Activated T-cell treated with anti-CD3 and anti-CD28 coated beads, Interleukin-2, amount 50 U/mL, for 1 hour (primary cell): Measurements from ENCODE around the gene POLK.

Experiments
- DNase-seq: peaks from one replicate; pipeline ENCODE4 v3.0.0-alpha.2; 2020

POLK gene

DNA sequence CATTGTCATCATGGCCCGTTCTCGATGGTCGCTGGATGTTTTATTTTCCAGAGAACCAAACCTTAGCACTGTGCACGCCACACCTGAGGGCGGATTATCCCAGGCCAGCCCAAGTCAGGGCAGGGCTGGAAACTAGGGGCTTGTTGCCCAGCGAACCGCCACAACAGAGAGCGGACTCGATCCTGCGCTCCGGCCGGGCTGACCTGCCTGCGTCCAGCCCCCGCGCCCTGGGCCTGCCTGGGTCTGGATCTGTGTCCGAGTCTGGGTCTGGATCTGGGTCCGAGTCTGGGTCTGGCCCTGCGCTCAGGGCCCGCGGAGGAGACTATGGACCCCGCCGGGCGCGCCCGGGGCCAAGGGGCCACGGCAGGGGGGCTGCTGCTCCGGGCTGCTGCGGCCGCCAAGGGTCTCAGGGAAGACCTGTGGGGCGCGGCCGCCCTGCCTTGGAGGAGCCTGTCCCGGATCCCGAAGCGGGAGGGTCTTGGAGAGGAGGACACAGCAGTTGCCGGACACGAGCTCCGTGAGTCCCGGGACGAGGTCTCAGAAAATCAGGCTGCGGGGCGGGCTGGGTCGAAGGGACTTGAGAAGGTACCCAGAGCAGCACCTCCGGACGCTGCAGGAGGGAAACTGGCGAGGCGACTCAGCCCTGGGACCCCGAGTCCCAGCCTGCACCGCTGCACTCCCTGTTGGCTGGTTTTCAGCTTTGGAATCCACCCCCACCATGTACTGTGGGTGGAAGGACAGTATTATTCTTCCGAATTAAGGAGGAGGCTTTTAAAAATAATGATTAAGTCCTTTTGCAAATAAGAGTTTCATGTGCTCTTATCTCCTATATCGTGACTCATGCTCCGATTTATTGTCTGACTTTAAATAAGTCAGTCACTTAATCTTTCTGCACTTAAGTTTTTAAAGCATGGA, 99.9 kb downstream of the POLK start, which contains the start of gene ANKDD1B:
TSS of gene ANKDD1B (plus strand) at position 143 of the 915 bp plus-strand sequence. CDS start at position 325, 182 bp downstream.
- DNase-seq, result no peak

DNA sequence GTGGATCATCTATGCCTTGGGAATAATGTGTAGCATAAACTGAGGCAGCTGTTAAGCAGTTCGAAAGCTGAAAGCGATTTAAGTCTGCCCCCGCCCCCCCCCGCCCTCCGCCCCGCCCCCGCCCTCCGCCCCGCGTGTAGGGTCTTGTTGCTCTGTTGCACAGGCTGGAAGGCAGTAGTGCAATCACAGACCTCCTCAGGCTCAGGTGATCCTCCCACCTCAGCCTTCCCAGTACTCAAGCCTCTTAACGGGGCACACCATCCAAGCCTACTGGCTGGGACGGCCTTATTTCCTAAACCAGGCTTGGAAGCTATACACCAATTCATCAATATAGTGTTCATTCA, 100.5 kb downstream of the POLK start:
- no peak for DNase-seq

DNA sequence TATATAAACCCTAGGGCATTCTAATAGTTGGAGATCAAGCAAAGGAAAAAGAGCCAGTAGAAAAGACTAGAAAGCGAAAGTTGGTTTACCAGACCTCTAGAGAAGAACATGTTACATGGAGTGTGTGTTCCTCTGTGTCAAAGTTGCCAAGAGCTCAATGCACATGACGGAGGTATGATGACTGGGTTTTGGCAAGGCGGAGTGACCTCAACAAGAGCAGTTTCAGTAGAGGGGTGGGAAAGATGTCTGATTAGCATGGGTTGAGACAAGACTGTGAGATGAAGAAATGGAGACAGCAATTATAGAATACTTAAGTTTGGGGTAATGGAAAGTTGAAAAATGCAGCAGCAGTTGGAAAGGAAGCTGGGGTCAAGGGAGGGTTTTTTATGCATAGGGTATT, 101.2 kb downstream of the POLK start:
- no peak for DNase-seq

DNA sequence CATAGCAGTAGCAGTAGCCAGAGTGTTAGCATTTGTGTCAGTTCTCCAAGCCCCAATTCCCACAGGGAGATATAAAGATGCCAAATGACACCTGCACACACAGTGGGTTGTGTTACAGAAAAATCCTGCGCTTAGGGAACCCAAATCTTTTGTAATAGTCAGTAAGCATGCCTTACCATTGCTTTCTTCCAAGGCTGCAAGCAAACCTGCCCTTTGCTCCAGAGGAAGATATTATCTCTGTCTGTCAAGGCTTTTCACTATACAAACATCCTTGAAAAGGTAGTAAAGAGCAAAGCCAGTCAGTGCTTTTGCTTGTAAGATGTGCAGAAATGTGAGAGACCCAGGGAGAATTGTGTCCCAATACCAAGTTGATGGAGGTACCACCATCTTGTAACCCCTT, 102.5 kb downstream of the POLK start:
- DNase-seq, result no peak

DNA sequence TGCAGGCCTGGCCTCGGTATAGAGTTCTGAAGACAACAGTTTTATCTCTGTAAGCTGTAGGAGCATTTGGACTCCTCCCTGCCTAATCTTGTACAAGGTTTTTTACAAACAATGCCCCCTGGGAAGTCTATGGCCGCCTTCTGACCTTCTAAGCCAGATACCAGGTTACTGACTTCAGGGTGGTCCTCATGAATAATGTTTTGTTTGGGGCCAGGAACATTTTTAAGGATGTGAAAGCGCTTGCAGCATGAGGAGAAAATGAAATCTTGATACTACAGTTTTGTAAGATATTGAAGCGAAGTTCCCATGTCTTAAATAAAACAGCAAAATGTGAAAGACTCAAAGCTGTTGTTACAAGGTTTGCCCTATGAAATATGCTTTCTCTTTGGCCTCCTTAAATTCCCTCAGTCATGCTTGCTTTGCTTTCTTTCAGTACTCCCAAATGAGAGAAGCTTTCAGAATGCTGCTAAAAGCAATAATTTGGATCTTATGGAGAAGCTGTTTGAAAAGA, 104.7 kb downstream of the POLK start:
- DNase-seq, result no peak

DNA sequence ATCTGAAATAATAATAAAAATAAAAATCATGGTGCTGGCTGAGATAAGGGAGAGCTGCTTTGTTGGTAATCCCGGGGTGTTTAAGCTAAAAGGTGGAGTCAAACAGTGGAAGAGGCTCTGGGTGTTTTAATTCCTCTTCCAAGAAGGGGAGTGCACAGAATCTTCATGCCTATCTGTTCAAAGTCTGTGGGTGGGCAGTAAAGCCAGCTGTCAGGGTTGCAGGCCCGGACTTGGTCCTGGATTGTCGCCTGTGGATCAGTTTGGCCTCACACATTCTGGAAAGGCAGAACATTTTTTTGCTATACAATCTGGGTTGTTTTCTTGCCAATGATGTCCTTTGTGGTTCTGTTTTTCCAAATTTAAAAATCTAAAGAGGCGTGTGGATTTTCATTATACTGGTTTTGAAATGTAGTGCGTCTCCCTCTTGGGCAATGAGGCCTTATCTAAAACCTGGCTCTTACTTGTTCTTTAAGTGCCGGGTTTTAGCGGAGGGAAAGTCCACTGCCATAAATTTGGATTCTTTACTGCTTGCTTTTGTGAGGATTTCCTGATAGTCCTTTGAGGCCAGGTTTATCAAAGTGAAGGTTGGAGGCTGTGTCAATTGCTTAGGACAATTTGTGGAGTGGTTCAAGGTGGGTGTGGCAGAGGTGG, 105.4 kb downstream of the POLK start:
- DNase-seq, result no peak

DNA sequence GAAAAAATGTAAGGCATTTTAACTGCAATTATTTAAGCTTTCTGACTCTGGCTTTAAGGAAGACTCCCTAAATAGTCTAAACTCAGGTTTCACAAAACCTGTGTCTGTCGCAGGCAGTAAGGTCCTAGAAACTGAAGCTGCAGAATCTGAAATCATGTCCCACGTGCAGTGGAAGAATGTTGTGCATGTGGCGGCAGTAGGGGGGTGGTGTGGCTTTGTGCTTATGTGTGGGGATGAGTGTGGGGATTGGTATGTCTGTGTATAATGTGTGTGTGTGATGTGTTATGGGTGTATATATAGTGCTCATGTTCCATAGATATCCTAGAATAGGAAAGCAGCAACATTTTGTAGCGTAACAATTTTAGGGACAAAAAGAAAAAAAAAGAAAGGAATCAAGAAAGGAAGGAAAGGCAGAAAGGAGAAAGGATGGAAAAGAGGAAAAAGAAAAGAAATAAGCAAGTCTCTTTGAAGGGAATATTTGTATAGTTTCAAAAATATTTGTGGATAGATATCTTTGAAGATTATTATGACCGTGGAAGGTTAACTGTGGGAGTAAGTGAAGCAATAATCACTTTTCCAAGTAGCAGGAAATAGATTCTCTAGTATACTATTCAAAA, 106.2 kb downstream of the POLK start:
- no peak for DNase-seq

DNA sequence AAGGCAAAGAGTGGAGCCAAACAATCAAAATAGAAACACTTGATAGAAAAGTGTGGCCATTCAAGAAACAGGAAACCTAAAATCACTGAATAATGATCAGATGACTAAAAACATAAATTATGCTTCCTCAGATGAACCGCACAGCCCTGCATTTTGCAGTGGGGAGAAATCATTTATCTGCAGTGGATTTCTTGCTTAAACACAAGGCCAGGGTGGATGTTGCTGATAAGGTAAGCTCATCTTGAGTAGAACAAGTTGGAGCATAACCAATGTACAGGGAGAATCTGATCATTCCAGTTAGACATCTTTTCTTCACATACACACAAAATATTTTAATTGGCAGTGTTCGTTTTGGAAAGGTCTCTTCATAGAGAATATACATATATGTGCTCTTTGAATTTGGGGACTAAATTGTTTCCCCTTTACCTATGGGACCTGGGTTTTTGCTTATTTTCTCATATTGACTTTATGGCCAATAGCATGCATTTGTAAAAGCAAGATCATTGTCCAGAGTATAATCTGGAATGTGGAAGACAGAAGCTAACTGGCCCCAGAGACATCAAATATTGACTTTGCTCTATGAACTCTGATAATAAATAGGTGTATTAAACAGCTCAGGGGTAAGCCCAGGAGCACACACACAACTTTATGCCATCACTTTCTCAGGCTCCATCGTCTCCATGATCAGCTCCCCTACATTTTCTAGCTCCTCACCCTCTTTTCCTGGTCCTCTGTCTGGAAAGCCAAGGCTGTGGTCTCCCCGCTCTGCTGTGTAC, 108.7 kb downstream of the POLK start:
- DNase-seq, result no peak

DNA sequence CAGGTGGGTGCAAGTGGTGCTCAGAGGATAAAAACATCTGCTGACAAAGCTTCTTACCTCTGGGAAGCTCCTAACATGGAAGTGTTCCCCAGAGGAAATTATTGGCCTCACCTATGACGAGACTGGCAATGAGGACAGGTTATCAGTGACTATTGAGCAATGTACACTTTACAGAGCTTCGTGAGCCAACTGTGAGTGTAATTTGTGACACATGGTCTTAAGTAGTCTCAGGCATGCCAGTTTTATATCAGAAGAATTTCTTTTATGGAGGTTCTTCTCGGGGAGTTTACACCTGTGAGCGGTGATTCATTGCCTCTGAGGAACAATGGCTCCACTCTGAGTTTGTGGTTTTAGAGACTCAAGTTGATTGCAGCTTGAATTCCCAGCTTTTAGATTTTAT, 110.9 kb downstream of the POLK start:
- DNase-seq, result no peak

DNA sequence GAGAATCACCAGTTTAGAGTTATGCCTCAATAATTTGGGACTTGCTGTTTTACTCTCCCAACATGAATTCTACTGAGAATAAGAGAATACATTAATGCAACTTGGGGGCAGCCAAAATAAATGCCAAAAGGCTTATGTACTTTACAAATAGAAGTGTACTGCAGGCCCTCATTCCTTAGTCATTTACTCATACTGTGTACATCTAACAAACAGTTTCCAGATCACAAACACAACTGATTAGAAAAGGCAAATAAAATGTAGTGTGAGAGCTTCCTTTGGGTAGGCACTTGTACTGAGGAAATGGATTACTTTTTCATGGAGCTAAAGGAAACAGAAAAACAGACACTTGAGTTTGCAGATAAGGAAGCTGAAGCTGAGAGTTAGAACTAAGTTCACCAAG, 112.2 kb downstream of the POLK start:
- DNase-seq, result no peak

DNA sequence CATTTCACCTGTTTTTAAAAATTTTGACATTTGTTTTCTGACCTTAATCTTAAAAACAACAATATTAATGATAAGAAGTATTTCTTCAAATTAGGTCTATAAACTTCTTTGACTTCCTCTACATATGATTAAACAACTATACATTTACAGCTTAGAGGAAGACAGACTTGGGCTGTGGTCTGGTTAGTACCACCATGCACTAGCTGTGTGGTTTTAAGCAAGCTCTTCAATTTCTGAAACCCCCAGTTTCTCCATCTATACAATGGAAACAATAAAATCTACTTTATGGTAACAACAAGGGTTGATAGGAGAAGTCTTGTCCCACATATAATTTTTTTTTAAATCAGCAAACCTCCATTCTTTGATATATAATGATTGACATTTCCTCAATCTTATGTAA, 115.3 kb downstream of the POLK start:
- DNase-seq, result no peak

DNA sequence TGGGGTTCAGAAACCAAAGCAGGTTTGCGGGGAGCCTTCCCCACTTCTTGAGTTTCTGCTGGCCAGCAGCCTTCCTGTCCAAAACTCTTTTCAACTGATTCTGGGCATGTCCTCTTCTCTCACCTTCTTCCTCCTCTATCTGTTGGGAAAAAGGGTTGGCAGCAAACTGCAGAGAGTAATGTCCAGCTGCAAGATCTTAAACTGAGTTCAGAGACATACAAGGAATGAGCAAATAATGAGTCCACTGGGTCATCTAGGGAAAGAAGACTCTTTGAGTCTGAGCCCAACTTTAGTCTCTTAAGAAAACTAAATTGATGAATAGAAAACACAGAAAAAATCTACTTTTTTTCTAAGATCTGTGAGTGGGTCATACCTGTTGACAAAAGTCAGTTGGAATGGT, 116.1 kb downstream of the POLK start:
- DNase-seq, result no peak

DNA sequence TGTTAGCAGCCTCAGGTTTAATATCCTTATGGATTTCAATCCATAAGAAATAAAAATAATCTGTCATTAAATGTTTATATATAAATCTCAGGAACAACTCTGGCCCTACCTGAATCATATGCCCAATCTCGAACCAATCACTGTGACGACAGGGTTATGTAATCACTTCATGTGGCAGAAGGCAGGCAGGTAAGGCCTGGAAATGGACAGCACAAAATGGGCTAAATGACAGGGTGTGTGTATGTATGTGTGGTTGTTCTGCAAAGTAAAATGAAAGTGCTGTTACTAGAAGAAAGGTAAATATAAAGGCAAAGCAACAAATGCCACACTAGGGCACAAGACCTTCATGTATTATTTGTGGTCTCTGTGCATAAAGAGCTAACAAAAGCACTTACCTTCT, 119.2 kb downstream of the POLK start:
- DNase-seq, result no peak

DNA sequence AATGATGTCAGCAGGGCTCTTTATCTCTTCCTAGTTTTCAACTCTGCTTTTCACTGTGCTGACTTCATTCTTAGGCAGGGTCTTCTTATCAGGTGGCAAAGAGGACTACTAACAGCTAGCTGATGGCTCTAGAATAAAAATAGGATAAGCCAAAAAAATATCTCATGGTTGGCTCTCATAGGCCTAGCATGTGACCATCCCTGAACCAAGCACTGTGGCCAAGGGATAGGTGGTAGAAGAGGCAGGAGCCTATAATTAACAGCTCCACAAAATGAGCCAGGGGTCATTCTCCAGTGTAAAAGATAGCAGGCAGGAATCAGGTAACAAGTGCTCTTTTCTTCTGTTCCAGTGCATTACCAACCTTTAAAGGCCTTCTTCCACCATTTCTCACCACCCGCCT, 120.6 kb downstream of the POLK start:
- DNase-seq, result no peak

DNA sequence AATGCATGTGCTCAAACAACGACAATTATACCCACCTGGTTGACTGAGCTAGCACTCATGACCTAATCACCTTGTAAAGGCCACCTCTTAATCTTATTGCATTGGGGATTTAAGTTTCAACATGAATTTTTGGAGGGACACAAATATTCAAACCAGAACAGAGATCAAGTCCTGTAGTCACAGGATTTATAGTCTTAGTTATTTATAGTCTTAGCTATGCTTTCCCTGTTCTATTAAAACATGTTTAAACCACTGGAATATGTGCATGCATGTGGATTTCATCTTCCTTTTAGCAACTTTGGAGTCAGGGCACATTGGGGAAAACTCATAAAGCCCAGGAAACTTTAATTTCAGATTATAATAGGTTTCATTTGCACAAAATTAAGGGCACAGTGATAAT, 126.3 kb downstream of the POLK start:
- no peak for DNase-seq

DNA sequence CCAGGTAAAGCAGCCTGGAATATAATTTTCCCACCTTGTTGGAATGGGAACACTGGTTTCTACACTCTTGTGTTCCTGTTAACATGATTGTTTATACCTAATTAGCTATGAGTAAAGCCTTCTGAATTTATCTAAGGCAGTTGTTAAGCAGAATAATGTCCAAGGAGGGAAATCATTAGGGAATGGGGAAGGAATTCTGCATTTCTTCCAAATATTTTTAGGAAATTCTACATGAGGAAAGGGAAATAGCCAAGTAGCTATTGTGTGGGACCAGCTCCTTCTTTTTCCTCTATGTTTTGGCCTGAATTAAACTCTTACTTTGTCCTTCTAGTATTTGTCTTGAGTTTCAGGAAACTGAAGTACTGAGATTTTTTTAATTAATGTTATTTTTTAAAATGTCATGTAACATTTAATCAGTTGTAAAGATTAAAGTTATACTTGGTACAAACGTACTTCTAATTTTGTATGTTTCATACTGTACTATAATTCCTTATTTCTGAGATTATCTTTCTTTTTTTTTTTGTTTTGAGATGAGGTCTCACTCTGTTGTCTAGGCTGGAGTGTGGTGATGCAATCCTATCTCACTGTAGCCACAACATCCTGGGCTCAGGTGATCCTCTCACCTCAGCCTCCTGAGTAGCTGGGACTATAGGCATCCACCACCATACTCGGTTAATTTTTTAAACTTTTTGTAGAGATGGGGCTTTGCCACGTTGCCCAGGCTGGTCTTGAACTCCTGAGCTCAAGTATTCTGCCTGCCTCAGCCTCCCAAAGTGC, 128.0 kb downstream of the POLK start:
- DNase-seq, result no peak

DNA sequence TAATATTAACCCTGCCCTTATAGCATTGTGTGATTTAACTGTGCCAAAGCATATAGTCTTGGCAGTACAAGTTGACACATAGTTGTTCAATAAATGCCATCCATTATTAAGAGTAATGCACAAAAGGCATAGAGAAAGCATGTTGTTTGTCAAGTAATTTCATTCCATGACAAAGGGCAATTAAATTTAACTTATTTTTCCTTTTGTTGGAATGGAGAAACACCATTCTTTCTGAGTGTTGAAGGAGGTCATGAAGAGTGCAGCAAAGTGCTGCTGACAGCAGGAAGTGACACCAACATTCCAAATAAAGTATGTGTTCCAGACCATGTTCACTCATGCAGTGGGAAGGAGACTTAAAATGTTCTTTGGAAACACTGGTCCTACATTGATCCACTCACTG, 128.7 kb downstream of the POLK start:
- DNase-seq, result no peak

DNA sequence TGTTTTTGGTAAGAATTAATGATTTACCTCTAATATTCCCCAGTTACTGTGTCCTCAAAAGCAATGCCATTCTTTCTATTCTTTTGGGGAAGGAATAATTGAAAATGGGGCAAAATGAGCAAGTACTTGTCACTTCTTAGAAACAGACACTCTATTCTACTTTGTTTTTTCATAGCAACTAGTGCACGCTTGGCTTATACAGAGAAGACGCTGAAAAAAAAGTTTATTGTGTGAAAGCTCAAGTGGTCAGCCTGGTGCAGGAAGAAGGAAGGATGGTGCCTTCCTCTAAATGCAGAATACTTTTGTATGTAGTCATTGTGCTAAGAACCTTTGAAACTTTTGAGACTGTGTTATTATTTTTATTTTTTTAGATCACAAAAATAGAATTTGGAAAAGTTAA, 129.1 kb downstream of the POLK start:
- no peak for DNase-seq

DNA sequence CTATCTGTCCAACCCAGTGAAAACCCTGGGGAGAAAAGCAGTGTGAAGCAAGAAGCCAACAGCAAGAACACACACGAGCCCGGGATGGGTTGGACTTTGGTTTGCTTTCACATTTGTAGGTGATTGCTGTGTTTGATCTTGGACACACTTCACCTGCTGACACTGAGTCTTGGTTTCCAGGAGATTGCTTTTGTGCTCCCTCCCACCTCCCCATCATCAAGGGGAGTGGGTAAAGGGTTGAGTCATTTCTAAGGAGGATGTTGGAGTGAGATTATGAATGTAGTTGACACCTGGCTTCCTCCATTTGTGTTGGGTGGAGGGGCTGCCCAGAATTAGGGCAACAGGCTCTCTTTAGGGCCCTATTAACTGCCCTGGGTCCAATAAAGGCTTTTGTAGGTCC, 137.0 kb downstream of the POLK start:
- no peak for DNase-seq
